SK-N-SH treated with all-trans-retinoic acid at 6 μM for 48 hours (cell line): Measurements from ENCODE around the gene BTBD8.

Experiments
- ARNTL ChIP-seq: fragments of 450-650 bp; formaldehyde crosslinking; IDR thresholded peaks from 2 replicates; pipeline ENCODE4 v1.5.0; 2020; ENCODE audit warnings: low read depth, mild to moderate bottlenecking, moderate library complexity, borderline replicate concordance
- BACH2 ChIP-seq: fragments of 250-450 bp; sonication (Bioruptor Pico); IDR thresholded peaks from 2 replicates; pipeline ENCODE4 v1.9.0; 2021; ENCODE audit warnings: mild to moderate bottlenecking, borderline replicate concordance
- CSRNP3 ChIP-seq: fragments of 250-450 bp; sonication (Bioruptor Pico); IDR thresholded peaks from 2 replicates; pipeline ENCODE4 v1.5.1; 2021; ENCODE audit warnings: mild to moderate bottlenecking, moderate library complexity
- ESRRG ChIP-seq: fragments of 250-450 bp; sonication (Bioruptor Pico); IDR thresholded peaks from 2 replicates; pipeline ENCODE4 v1.6.1; 2021; ENCODE audit warnings: mild to moderate bottlenecking
- GLIS3 ChIP-seq: fragments of 250-450 bp; sonication (Bioruptor Pico); IDR thresholded peaks from 2 replicates; pipeline ENCODE4 v1.5.0; 2020; ENCODE audit warnings: mild to moderate bottlenecking, moderate library complexity
- PATZ1 ChIP-seq: fragments of 250-450 bp; sonication (Bioruptor Pico); IDR thresholded peaks from 2 replicates; pipeline ENCODE4 v1.8.0; 2020; ENCODE audit warnings: mild to moderate bottlenecking, moderate library complexity, borderline replicate concordance
- TCF4 ChIP-seq: fragments of 250-450 bp; sonication (Bioruptor Pico); IDR thresholded peaks from 2 replicates; pipeline ENCODE4 v1.8.0; 2021; ENCODE audit warnings: mild to moderate bottlenecking, moderate library complexity, borderline replicate concordance
- ZNF565 ChIP-seq: fragments of 450-650 bp; formaldehyde crosslinking; conservative IDR thresholded peaks from 2 replicates; pipeline ENCODE4 v1.5.0; 2020; ENCODE audit warnings: low read depth, mild to moderate bottlenecking, moderate library complexity

GRCh38 chr1:92184632-92185031, 104.5 kb downstream of the BTBD8 start:
- TF ChIP-seq ARNTL (no peak), ZNF565 (CRISPR knock-in tag) (no peak), TCF4 (CRISPR knock-in tag) (no peak), PATZ1 (no peak), GLIS3 (CRISPR knock-in tag) (no peak), ESRRG (CRISPR knock-in tag) (no peak), CSRNP3 (CRISPR knock-in tag) (no peak), BACH2 (no peak)
